OCI-LY3 (cell line): ENCODE results near the gene PGAP1.
A peak's percentile ranks its signal among the peaks of the same experiment; 100 is the strongest.

Experiments
- H2AFZ ChIP-seq: fragments of 200-600, 300-600 bp; shearing (Covaris generic); 2 replicates; pipeline ENCODE4 v1.6.0; 2014; ENCODE audit warnings: antibody characterized with exemption, low read depth, low read length
- H3K27ac ChIP-seq: fragments of 200-600, 300-600 bp; sonication (generic); 2 replicates; pipeline ENCODE4 v1.5.1; 2014; ENCODE audit warnings: mild to moderate bottlenecking, low read length, moderate library complexity, mixed read lengths
- H3K27me3 ChIP-seq: fragments of 200-600, 300-600 bp; sonication (generic); 2 replicates; pipeline ENCODE4 v1.6.1; 2014; ENCODE audit warnings: low read depth, low read length, mixed read lengths
- H3K36me3 ChIP-seq: fragments of 200-600, 300-600 bp; sonication (generic); replicated peaks from 2 replicates; pipeline ENCODE3; 2014; ENCODE audit warnings: low read depth, low read length, mixed read lengths
- H3K4me1 ChIP-seq: fragments of 300-600, 200-600 bp; sonication (generic); 2 replicates; pipeline ENCODE4 v1.6.1; 2014; ENCODE audit warnings: low read length, mixed read lengths
- H3K4me2 ChIP-seq: fragments of 200-600, 300-600 bp; sonication (generic); 2 replicates; pipeline ENCODE4 v1.6.1; 2014; ENCODE audit warnings: low read length, mixed read lengths
- H3K4me3 ChIP-seq: fragments of 300-600, 200-600 bp; sonication (generic); 2 replicates; pipeline ENCODE4 v1.5.1; 2014; ENCODE audit warnings: antibody characterized with exemption, mild to moderate bottlenecking, low read length, moderate library complexity
- H3K79me2 ChIP-seq: fragments of 300-600, 200-600 bp; shearing (Covaris generic); 2 replicates; pipeline ENCODE4 v1.6.1; 2014; ENCODE audit warnings: mild to moderate bottlenecking, low read length, mixed read lengths
- H3K9ac ChIP-seq: fragments of 300-600, 200-600 bp; shearing (Covaris generic); 2 replicates; pipeline ENCODE4 v1.6.0; 2014; ENCODE audit warnings: mild to moderate bottlenecking, low read length, moderate library complexity
- H3K9me3 ChIP-seq: fragments of 200-600, 300-600 bp; shearing (Covaris generic); 2 replicates; pipeline ENCODE4 v1.6.1; 2014; ENCODE audit warnings: low read length, mixed read lengths; ENCODE audit not compliant: insufficient read depth
- H4K20me1 ChIP-seq: fragments of 200-600, 300-600 bp; sonication (generic); 2 replicates; pipeline ENCODE4 v1.6.1; 2016; ENCODE audit warnings: low read length, mixed read lengths; ENCODE audit not compliant: insufficient read depth
- CTCF ChIP-seq: fragments of 200-600, 300-600 bp; sonication (generic); IDR thresholded peaks from 2 replicates; pipeline ENCODE4 v1.5.1; 2014; ENCODE audit warnings: antibody characterized with exemption, low read length, low read depth
- EZH2phosphoT487 ChIP-seq: fragments of 200-600 bp; shearing (Covaris generic); IDR thresholded peaks from 2 replicates; pipeline ENCODE4 v1.6.1; 2018; ENCODE audit warnings: antibody characterized with exemption, mixed run types, low read depth

The PGAP1 gene

GRCh38 chr2:196970099-196970498, 43.6 kb upstream of the PGAP1 start:
- no peak overlapping the region for H3K4me3 ChIP-seq

GRCh38 chr2:196968516-196968915, 42.0 kb upstream of the PGAP1 start:
- Histone ChIP-seq H3K4me2 (no peak overlapping the region), H3K79me2 (no peaks in the 10 kb centered on the region), H3K4me1 (peaks cover 14% of the 10 kb centered on the region), H3K9me3 (no peaks in the 10 kb centered on the region), H3K36me3 (no peaks in the 10 kb centered on the region), H3K4me3 (no peak overlapping the region), H4K20me1 (no peaks in the 10 kb centered on the region), H2AFZ (no peak overlapping the region), H3K27me3 (no peaks in the 10 kb centered on the region), H3K27ac (no peak overlapping the region), H3K9ac (no peak overlapping the region)
- TF ChIP-seq EZH2phosphoT487 (no peak), CTCF (no peak)

More at GRCh38 chr2:196970099-196970498, 43.6 kb upstream of the PGAP1 start:
- no peaks in the 10 kb centered on the region for H3K27me3 ChIP-seq
- no peak for TF ChIP-seq CTCF
- no peak for TF ChIP-seq EZH2phosphoT487
- peak overlapping the region; percentile 20; the same call in 1 of the 2 replicates for H3K4me2 ChIP-seq
- no peak overlapping the region for H3K9ac ChIP-seq
- H3K36me3 ChIP-seq: no peaks in the 10 kb centered on the region
- no peak overlapping the region for H2AFZ ChIP-seq
- H3K4me1 ChIP-seq: peaks cover 14% of the 10 kb centered on the region
- no peaks in the 10 kb centered on the region for H3K79me2 ChIP-seq
- H3K27ac ChIP-seq: no peak overlapping the region
- H3K9me3 ChIP-seq: no peaks in the 10 kb centered on the region
- no peaks in the 10 kb centered on the region for H4K20me1 ChIP-seq

DNA sequence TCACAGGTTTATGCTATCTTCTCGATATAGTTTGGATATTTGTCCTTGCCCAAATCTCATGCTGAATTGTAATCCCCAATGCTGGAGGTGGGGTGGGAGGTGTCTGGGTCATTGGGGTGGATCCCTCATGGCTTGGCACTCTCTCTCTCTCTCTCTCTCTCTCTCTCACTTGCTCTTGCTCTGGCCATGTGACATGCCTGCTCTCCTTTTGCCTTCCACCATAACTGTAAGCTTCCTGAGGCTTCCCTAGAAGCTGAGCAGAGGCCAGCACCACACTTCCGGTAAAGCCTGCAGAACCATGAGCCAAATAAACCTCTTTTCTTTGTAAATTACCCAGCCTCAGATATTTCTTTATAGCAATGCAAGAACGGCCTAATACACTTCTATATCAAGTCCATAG, 41.3 kb upstream of the PGAP1 start:
- TF ChIP-seq CTCF: no peak
- no peak for TF ChIP-seq EZH2phosphoT487
- no peak overlapping the region for H2AFZ ChIP-seq

DNA sequence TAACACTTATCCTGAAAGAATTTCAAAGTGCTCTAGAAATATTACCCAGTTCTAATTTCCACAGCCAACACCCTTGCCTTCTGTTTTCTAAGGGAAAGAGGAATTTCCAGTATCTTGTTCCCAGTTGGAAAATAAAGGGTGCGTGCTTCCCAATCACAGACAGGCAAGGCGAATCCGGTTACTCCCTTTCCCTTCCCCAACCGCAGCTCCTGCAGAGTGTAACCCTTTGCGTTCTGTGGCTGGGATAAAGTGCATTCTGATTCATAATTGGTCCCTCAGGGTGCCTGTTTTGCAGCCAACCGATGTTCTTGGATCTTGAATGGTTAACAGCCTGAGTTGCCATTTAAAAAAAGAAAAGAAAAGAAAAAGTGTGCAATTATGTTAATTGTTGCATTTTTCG, 40.6 kb upstream of the PGAP1 start:
- TF ChIP-seq CTCF (no peak), EZH2phosphoT487 (no peak)
- Histone ChIP-seq H3K4me1 (peaks cover 14% of the 10 kb centered on the region), H3K9me3 (no peaks in the 10 kb centered on the region), H2AFZ (no peak overlapping the region), H3K27me3 (no peaks in the 10 kb centered on the region), H4K20me1 (no peaks in the 10 kb centered on the region), H3K36me3 (no peaks in the 10 kb centered on the region), H3K27ac (no peak overlapping the region), H3K4me2 (no peak overlapping the region), H3K9ac (no peak overlapping the region), H3K79me2 (no peaks in the 10 kb centered on the region), H3K4me3 (no peak overlapping the region)

More for the DNA sequence above, 41.3 kb upstream of the PGAP1 start:
- H4K20me1 ChIP-seq: no peaks in the 10 kb centered on the region
- H3K4me3 ChIP-seq: no peak overlapping the region
- no peak overlapping the region for H3K27ac ChIP-seq
- H3K9me3 ChIP-seq: no peaks in the 10 kb centered on the region
- no peak overlapping the region for H3K4me2 ChIP-seq
- H3K36me3 ChIP-seq: no peaks in the 10 kb centered on the region
- H3K9ac ChIP-seq: no peak overlapping the region
- H3K4me1 ChIP-seq: peaks cover 14% of the 10 kb centered on the region
- no peaks in the 10 kb centered on the region for H3K79me2 ChIP-seq
- no peaks in the 10 kb centered on the region for H3K27me3 ChIP-seq
